Measurements from ENCODE around the gene GRIA3. TPM values are rescaled to one million over a fixed set of nuclear protein-coding genes. Genes with fewer than 3 reads are reported as not detected.

The GRIA3 gene
- total and polyA plus RNA-seq, 10 of the 15 experiments (the other 5 are each of a cell fraction or from before 2014, with no cell fraction given): 0.45 to 4.3 (median 2.2) TPM

- TF ChIP-seq ZBTB40 (IDR thresholded peaks at IDR 0.05; ENCODE audit: borderline replicate concordance) (no peak), E4F1 (IDR thresholded peaks at IDR 0.05; ENCODE audit: borderline replicate concordance, partially characterized antibody) (no peak), EP300 (IDR thresholded peaks at IDR 0.05; ENCODE audit: borderline replicate concordance in 1 of 2, control insufficient read depth in 1 of 2, low read depth in 2 of 2, low read length in 2 of 2) (no peak), ATF7 (IDR thresholded peaks at IDR 0.05; ENCODE audit: low read depth) (no peak), CREB1 (IDR thresholded peaks at IDR 0.05; ENCODE audit: low read depth) (no peak), WRNIP1 (IDR thresholded peaks at IDR 0.05; ENCODE audit: borderline replicate concordance, low read depth, low read length) (no peak), BACH1 (IDR thresholded peaks at IDR 0.05; ENCODE audit: borderline replicate concordance) (no peak), MEF2B (IDR thresholded peaks at IDR 0.05; ENCODE audit: partially characterized antibody, poor library complexity, severe bottlenecking) (no peak), SREBF2 (IDR thresholded peaks at IDR 0.05; ENCODE audit: low read length) (no peak), RAD21 (IDR thresholded peaks at IDR 0.05; ENCODE audit: insufficient read depth, low read depth, low read length) (no peak)
Observed at GRCh38 chrX:123277347-123277746, 93.3 kb downstream of the GRIA3 start (continued).
